Epithelial cell of proximal tubule (primary cell): ENCODE measurements around the gene DUOXA1. TPM values are rescaled to one million over a fixed set of nuclear protein-coding genes. Genes with fewer than 3 reads are reported as not detected.

Source experiments
- DNase-seq: peaks from one replicate; pipeline ENCODE4 v3.0.0-alpha.2; 2011; ENCODE audit warnings: low read depth
- H3K4me3 ChIP-seq: 2 replicates; pipeline ENCODE4 v1.5.1; 2011; ENCODE audit warnings: low read depth, mild to moderate bottlenecking, low read length
- total RNA-seq: library from RNA; depleted of rRNA; stranded (reverse); fragments of >200 nt; gene quantifications from 2 replicates; pipeline ENCODE4 v1.2.3, GENCODE V29; 2015
- TF ChIP-seq, protein P1 (sequence below): conservative IDR thresholded peaks from 2 replicates; pipeline ENCODE4 v1.5.1; 2012; ENCODE audit warnings: low read depth, mild to moderate bottlenecking, low read length

The DUOXA1 gene, protein sequence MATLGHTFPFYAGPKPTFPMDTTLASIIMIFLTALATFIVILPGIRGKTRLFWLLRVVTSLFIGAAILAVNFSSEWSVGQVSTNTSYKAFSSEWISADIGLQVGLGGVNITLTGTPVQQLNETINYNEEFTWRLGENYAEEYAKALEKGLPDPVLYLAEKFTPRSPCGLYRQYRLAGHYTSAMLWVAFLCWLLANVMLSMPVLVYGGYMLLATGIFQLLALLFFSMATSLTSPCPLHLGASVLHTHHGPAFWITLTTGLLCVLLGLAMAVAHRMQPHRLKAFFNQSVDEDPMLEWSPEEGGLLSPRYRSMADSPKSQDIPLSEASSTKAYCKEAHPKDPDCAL
- total RNA-seq: 0.46 TPM in 1 of 2 replicates, not detected in the other

DNA sequence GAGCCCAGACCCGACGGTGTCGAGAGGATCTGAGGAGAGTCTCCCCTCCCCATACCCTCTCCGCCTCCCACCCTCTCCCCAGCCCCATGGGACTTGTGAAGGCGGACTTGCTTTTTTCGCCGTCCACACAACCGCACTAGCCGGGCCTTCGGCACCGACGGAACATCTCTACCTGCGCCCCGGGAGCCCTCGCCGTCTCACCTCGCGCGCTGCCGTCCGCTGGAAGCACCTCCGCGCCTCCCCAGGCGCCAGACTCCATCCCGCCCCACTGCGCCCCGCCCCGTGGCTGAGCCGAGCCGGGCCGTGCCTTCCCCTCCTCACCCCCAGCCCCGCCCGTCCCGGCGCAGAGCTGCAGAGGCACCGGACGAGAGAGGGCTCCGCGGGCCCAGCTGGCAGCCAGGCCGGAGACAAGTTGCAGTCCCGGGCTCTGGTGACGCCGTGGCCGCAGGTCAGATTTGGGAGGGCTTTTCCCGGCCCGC lies at the start of gene DUOXA1, which contains the start of gene DUOX1:
TSS of gene DUOXA1 (minus strand) at position 229 of the 479 bp plus-strand sequence. CDS start 6,865 bp downstream, outside the sequence.
TSS of gene DUOX1 (plus strand) at position 344 of the 479 bp plus-strand sequence. CDS start 1,973 bp downstream, outside the sequence.
- DNase-seq: no peak
- TF ChIP-seq, protein P1, sequence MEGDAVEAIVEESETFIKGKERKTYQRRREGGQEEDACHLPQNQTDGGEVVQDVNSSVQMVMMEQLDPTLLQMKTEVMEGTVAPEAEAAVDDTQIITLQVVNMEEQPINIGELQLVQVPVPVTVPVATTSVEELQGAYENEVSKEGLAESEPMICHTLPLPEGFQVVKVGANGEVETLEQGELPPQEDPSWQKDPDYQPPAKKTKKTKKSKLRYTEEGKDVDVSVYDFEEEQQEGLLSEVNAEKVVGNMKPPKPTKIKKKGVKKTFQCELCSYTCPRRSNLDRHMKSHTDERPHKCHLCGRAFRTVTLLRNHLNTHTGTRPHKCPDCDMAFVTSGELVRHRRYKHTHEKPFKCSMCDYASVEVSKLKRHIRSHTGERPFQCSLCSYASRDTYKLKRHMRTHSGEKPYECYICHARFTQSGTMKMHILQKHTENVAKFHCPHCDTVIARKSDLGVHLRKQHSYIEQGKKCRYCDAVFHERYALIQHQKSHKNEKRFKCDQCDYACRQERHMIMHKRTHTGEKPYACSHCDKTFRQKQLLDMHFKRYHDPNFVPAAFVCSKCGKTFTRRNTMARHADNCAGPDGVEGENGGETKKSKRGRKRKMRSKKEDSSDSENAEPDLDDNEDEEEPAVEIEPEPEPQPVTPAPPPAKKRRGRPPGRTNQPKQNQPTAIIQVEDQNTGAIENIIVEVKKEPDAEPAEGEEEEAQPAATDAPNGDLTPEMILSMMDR: no peak
- no peak within 1 kb of the TSS for H3K4me3 ChIP-seq

DNA sequence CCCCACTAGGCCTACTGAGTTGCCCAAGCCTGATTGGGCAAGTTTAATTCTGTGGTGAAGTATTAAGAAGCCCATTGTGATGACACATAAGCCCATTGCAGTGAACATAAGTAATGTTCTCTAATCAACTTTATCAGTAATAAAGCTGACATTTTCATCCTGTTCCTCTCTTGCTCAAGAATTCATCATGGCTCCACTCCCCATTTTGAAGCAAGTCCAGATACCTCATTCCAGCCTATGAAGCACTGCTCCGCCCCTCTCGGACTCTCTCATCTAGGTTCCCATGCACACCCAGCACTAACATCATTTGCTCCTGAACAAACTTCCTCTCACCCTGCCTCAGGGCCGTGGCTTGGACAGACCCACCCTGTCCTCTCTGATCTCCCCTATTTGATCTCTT lies 47.6 kb upstream of the DUOXA1 start:
- TF ChIP-seq, protein P1: no peak
- no peak for DNase-seq
- H3K4me3 ChIP-seq: no peak overlapping the region

DNA sequence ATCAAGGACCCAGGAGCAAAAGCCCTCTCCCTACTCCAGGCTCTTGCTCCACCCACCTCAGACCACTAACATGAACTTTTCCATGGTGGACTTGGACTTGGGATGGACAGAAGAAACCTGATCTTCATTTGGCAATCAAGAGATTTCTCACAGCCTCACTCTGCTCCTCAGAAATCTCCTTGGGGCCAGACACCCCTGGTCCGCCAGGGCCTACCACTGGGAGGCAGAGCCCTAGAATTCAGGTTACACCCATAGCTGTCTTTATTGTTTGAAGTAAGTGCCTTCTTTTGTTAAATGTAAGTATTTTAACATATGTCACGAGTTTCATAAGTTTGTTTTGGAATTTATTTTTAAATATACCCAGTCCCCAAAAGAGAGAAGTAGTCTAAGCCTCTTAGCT lies 44.9 kb upstream of the DUOXA1 start:
- no peak overlapping the region for H3K4me3 ChIP-seq
- no peak for DNase-seq
- TF ChIP-seq, protein P1: no peak

DNA sequence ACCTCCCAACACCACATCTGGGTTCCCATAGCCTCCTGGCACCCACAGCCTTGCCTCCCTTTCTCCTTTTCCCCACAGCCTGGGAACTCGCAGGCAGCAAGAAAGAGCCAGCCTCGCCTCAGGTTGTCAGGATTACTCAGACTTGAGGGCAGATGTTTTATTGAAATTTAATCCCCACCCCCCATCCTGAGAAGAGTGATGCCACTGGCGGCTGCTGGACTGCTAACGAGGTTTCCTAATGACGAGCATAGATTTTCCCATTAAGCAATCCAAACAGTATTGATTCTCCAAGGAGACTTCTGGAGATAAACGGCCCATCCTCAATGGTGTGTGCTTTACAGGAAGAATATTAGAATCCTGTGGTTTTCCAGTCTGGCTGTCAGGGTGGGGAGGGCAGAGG lies 44.4 kb upstream of the DUOXA1 start:
- TF ChIP-seq, protein P1: no peak
- H3K4me3 ChIP-seq: no peak overlapping the region
- no peak for DNase-seq

DNA sequence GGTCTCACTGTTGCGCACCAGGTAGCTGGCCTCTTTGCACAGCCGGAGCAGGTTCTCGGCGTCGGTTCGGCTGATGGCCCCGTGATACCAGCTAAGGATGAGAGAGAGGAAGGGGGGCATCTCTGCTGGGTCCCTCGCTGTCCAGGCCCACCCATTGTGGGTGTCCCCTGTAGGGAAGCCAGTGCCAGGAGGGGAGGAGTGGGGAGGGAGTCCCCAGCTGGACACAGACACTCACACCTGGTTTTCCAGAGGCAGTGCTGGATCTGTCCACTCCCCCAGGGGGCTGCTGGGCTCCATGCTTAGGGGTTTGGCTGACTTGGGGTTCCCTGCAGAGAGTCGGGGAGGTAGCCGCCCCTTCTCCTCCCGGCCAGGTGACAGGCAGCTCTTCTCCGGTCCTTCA lies 42.2 kb upstream of the DUOXA1 start:
- TF ChIP-seq, protein P1: no peak
- H3K4me3 ChIP-seq: no peak overlapping the region
- no peak for DNase-seq

DNA sequence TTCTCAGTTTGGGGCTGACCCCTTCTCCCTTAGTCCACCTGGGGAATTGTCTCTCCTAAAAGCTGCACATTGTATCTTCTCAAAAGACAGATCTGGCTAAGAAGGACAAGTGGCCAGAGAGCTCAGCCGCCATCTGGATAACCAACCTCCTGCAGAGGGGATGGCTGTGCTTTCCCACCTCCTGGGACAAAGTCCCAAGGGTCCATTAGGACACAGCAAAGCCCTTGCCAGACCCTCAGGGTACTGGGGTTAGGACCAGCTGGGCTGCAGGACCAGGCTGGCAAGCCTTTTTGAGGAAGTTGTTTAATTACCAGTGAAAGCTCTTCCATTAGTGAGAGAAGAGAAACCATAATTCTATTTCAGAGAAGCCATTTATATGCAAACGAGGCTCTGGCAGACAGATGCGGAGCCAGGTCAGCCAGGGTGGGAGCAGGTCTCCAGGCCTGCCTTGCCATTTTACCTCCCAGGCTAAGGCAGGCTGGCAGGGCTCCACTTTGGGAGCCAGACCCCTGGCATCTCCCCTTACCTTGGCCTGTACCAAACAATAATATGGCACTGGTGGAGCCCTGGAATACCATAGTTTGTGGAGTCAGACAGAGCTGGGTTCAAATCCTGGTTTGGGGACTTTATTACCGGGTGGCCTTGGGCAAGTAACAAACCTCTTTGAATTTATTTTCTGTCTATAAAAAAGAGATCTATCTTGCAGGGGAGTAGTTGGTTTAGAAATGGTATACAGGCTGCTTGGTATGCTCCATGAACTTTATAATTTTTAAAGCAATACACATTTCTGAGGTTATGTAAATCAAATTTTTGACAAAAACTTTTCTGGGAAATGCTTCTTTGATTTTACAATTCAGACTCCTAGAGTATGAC lies 40.2 kb upstream of the DUOXA1 start:
- DNase-seq: no peak
- TF ChIP-seq, protein P1: no peak
- no peak overlapping the region for H3K4me3 ChIP-seq
